ENCODE results near the gene DDR2.
"Not testable (repeated sequence)": the region's sequence is repeated elsewhere in the genome, so short reads cannot be mapped to it uniquely, and the experiment has no call there.

DDR2 gene

DNA sequence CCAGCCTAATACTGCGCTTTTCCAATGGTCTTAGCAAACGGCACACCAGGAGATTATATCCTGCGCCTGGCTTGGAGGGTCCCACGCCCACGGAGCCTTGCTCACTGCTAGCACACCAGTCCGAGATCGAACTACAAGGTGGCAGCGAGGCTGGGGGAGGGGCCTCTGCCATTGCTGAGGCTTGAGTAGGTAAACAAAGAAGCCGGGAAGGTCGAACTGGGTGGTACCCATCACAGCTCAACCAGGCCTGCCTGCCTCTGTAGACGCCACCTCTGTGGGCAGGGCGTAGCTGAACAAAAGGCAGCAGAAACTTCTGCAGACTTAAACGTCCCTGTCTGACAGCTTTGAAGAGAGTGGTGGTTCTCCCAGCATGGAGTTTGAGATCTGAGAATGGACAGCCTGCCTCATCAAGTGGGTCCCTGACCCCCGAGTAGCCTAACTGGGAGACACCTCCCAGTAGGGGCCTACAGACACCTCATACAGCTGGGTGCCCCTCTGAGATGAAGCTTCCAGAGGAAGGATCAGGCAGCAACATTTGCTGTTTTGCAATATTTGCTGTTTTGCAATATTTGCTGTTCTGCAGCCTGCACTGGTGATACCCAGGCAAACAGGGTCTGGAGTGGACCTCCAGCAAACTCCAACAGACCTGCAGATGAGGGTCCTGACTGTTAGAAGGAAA is 114.1 kb downstream of the DDR2 start:
- H3K27ac Mint-ChIP-seq; H3K27me3 Mint-ChIP-seq; H3K4me1 Mint-ChIP-seq (ENCODE audit: low read depth); H3K36me3 Mint-ChIP-seq (ENCODE audit: low read depth); H3K4me3 Mint-ChIP-seq; intact Hi-C loops (cut with micrococcal nuclease): not testable (repeated sequence)
- peaks cover 12% of the 10 kb centered on the region for H3K9me3 Mint-ChIP-seq

DNA sequence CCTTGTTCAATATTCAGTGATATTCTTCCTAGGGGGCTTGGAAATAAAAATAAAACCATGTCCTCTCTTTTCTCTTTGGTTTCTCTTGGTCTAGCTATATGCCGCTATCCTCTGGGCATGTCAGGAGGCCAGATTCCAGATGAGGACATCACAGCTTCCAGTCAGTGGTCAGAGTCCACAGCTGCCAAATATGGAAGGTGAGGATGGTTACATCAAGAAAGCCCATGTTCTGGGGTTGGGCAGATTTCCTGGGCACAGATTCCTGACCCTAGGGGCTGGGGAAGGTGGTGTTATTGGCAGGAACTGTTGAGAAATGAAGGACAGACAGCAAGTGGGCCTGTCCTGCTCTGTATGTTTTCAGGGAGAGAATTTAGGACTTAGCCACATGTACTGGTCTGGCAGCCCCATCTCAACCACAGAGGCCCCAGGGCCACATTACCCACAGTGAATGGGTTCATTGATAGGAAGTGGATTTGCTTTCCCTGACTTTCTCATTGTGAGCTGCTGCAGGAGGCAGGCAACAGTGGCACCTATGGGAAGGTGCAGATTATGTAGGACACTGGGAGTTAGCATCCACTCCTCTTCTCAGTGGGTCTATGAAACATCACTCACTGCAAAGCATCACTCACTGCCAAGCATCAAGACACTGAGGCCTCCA is 120.9 kb downstream of the DDR2 start:
- H3K9me3 Mint-ChIP-seq: no peaks in the 10 kb centered on the region
- intact Hi-C loops (cut with micrococcal nuclease): no loop called here

DNA sequence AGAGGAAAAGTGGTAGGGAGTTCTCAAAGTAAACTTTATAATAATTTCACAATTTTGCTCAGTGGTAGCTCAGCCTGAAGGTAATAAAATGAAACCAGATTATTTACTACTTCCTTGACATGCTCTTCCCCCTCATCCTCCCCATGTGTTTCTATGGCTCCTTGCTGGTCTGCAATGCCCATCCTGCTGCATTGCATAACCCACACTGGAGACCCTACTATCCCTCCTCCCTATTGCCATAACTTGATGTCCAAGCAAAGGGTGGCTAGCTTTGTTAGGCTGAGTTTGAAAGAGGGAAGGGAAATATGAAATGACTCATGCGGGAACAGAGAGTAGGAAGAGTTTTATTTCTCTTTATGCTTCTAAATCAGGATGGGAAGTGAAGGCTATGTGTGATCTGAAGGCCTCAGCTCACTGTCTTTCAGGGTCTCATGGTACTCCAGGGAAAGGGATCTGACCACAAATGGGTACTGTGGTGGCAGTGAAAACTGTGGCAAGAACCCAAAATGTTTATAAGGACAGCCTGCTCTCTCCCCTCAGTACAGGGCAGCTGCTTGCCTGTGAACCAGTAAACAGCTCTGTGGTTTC is 121.8 kb downstream of the DDR2 start:
- H3K9me3 Mint-ChIP-seq: no peaks in the 10 kb centered on the region
- no peak overlapping the region for H3K27ac Mint-ChIP-seq
- H3K4me3 Mint-ChIP-seq: no peak overlapping the region
- intact Hi-C loops (cut with micrococcal nuclease): no loop called here
- no peaks in the 10 kb centered on the region for H3K36me3 Mint-ChIP-seq (ENCODE audit: low read depth)
- no peaks in the 10 kb centered on the region for H3K27me3 Mint-ChIP-seq
- H3K4me1 Mint-ChIP-seq (ENCODE audit: low read depth): no peaks in the 10 kb centered on the region

More for the DNA sequence above, 120.9 kb downstream of the DDR2 start:
- Mint-ChIP-seq H3K27me3 (no peaks in the 10 kb centered on the region), H3K27ac (no peak overlapping the region), H3K4me1 (ENCODE audit: low read depth) (no peaks in the 10 kb centered on the region), H3K36me3 (ENCODE audit: low read depth) (no peaks in the 10 kb centered on the region), H3K4me3 (no peak overlapping the region)

DNA sequence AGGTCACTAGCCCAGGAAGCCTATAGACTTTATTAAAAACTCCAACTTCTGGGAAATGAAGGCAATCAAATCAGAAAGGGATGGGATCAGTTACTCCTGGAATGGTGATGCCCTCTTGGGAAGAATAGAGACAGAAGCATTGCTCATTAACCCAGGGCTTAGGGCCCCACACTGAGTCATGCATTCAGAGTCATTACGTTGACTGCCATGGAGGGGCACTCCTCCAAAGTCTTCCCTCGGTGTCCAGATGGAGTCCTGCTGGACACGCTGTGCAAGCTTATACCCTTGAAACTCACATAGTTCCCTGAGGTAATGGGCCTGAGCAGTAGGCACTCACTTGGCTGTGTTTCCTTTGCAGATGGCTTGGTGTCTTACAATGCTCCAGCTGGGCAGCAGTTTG is 123.0 kb downstream of the DDR2 start:
- H3K4me3 Mint-ChIP-seq: no peak overlapping the region
- intact Hi-C loops (cut with micrococcal nuclease): no loop called here
- H3K9me3 Mint-ChIP-seq: no peaks in the 10 kb centered on the region
- H3K27ac Mint-ChIP-seq: no peak overlapping the region
- no peaks in the 10 kb centered on the region for H3K36me3 Mint-ChIP-seq (ENCODE audit: low read depth)
- H3K4me1 Mint-ChIP-seq (ENCODE audit: low read depth): no peaks in the 10 kb centered on the region
- H3K27me3 Mint-ChIP-seq: no peaks in the 10 kb centered on the region

DNA sequence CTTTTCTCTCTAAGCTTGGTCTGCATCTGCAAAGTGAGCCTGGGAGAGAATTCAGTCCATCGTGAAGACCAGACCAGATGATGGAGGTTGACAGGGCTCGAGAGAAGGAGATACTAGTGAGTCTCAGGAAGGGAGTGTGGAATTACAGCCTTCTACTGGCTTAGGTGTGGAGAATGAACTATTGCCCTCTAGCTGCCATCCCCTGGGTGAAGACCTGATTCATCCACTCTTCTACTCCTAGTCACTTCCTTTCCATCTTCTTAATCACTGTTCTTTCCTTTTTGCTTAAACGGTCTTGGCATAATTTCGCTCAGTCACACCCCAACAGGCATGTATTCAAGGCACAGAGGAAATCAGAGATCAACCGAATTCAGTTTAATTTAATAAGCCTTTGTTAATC is 124.3 kb downstream of the DDR2 start:
- intact Hi-C loops (cut with micrococcal nuclease): no loop called here
- no peaks in the 10 kb centered on the region for H3K27me3 Mint-ChIP-seq

DNA sequence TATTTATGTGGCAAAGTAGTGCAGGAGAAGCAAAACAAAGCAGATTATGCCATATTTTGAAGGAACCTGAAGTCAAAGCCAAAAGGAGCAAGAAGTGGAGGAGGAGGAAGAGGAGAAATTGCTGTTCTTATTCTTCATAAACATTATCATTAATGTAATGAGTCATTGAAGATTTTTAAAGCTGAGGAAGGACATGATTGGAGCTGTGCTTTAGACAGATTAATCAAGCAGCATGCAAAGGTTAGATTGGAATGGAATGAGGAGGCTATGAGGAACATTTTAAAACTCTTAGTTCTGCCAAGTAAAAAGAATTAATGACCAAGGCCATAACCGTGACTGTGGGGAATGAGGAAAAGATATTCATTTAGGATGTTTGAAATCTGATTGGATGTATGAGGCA is 125.2 kb downstream of the DDR2 start:
- Mint-ChIP-seq H3K27me3 (no peaks in the 10 kb centered on the region), H3K4me1 (ENCODE audit: low read depth) (no peaks in the 10 kb centered on the region), H3K9me3 (no peaks in the 10 kb centered on the region), H3K4me3 (no peak overlapping the region), H3K36me3 (ENCODE audit: low read depth) (no peaks in the 10 kb centered on the region), H3K27ac (no peak overlapping the region)
- intact Hi-C loops (cut with micrococcal nuclease): no loop called here

More for the DNA sequence above, 124.3 kb downstream of the DDR2 start:
- no peaks in the 10 kb centered on the region for H3K9me3 Mint-ChIP-seq
- no peak overlapping the region for H3K27ac Mint-ChIP-seq
- no peaks in the 10 kb centered on the region for H3K4me1 Mint-ChIP-seq (ENCODE audit: low read depth)
- H3K4me3 Mint-ChIP-seq: no peak overlapping the region
- H3K36me3 Mint-ChIP-seq (ENCODE audit: low read depth): no peaks in the 10 kb centered on the region

DNA sequence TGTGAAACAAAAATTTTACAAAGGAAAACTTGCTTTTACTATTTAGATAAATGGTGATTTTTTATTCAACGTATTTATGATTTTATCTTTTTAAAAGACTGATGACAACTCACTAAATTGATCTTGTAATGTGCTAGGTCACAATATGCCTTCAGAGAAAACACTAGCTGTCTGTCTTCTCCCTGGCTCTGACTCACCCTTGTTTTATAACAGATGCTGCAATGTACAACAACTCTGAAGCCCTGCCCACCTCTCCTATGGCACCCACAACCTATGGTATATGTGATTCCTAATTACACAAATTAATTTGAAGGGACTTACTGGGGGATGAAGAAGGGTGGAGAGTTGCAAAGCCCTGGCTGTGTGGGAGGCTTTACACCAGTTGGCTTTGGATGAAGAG is 133.5 kb downstream of the DDR2 start:
- Mint-ChIP-seq H3K9me3 (no peaks in the 10 kb centered on the region), H3K36me3 (ENCODE audit: low read depth) (no peaks in the 10 kb centered on the region), H3K27me3 (peaks cover 3% of the 10 kb centered on the region), H3K4me3 (no peak overlapping the region), H3K4me1 (ENCODE audit: low read depth) (no peaks in the 10 kb centered on the region), H3K27ac (no peak overlapping the region)
- intact Hi-C loops (cut with micrococcal nuclease): no loop called here

DNA sequence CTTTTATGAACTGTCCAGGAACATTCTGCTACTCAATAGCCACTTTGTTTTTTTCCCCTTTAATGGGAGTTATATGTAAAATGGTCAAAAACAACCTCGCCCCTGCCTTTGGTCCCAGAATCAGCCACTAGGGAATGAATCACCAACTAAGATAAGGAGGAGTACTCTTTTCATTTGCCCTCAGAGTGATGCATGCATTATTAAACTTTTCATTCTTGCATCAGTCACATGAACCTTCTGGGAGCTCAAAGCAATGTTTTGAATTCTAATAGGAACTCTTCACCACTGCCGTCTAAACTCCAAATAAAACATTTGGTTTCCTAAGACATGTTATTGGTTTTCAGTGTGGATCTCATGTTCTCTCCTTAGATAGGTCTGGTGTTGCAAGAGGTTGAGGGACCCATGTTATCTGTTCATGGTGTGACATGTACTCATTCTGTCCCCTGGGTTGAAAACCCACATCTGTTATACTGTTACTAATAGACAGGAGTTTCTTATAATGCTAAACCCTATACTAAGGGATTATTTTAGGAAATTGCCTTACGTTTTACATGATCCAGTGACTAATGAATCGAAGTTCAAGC is 140.4 kb downstream of the DDR2 start:
- H3K27ac Mint-ChIP-seq: no peak overlapping the region
- no peak overlapping the region for H3K4me3 Mint-ChIP-seq
- H3K4me1 Mint-ChIP-seq (ENCODE audit: low read depth): no peaks in the 10 kb centered on the region
- no peaks in the 10 kb centered on the region for H3K36me3 Mint-ChIP-seq (ENCODE audit: low read depth)
- peaks cover 12% of the 10 kb centered on the region for H3K27me3 Mint-ChIP-seq
- no peaks in the 10 kb centered on the region for H3K9me3 Mint-ChIP-seq
- intact Hi-C loops (cut with micrococcal nuclease): no loop called here

DNA sequence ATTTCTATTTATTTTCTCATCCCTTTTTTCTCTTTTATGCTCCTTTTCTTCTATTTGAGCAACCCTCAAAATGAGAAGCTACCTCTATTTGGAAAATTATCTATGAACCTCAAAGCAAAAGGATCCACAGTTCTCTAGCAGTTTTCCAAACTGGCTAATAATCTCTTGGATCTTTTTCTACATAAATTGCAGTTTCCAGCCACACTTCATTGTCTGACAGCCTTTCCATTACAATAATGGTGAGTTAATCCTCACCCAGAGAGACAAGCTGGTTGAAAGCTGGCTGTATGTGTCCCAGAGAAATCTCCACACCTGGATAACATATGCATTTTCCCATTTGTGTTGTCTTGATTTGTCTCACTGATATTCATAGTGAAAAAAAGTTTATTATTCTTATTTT is 141.7 kb downstream of the DDR2 start:
- Mint-ChIP-seq H3K36me3 (ENCODE audit: low read depth) (no peaks in the 10 kb centered on the region), H3K9me3 (no peaks in the 10 kb centered on the region), H3K27ac (no peak overlapping the region), H3K27me3 (peaks cover 11% of the 10 kb centered on the region), H3K4me3 (no peak overlapping the region), H3K4me1 (ENCODE audit: low read depth) (no peaks in the 10 kb centered on the region)
- intact Hi-C loops (cut with micrococcal nuclease): no loop called here

DNA sequence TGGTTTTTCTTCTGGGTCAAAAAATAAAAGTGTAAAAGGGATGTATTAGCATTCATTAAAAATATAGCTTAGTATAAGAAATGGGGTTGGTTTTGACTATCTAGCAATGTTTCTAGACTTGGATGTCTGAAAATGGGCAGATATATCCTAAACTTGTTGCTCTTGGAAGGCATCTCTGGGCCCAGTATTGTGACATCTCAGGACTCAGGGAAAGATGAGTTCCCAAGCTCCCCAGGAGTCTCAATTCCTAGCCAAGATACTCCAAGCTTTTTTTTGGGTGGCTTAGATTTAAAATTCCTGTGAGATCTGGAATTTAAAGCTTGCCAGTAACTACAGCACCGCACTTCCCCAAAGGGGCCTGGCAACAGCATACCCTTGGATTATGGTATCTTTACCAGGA is 146.8 kb downstream of the DDR2 start:
- Mint-ChIP-seq H3K4me3 (no peak overlapping the region), H3K36me3 (ENCODE audit: low read depth) (no peaks in the 10 kb centered on the region), H3K27me3 (peaks cover 13% of the 10 kb centered on the region), H3K9me3 (no peaks in the 10 kb centered on the region), H3K27ac (no peak overlapping the region), H3K4me1 (ENCODE audit: low read depth) (no peaks in the 10 kb centered on the region)
- intact Hi-C loops (cut with micrococcal nuclease): no loop called here

DNA sequence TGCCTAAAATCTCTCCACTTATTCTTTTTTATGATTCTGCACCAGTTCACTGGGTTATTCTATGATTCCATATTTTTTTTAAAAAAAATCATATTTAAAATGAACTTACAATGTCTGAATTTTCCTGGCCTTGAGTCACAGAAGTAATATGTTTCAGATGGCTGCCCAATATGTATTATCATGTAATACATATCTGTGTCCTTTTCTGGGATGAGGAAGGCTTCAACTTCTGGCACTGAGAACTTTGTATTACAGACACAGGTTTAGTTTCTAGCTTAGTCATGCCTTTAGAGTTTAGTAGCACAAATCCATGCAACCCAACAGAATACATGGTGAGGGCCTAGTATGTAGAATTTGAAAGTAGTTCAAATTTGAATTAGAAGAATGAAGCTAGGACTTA is 150.4 kb downstream of the DDR2 start:
- intact Hi-C loops (cut with micrococcal nuclease): no loop called here
- no peak overlapping the region for H3K27ac Mint-ChIP-seq
- H3K4me3 Mint-ChIP-seq: no peak overlapping the region

DNA sequence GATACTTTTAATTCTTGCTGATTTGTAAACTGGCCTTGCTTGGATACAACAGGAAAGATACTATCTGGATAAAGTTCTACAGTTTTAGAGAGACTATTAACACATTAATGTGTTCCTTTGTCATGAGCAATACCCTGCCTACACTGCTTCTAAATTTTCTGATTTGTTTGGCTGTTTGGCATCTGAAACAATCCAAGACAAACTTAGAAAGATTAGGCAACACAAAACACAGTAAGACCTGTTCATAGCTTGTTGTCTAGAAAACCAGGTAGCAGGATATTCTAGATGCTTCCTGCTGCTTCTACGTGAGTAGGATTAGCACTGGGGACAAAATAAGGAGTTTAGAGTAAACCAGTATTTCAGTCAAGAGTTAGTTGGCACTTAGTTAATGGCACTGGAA is 152.7 kb downstream of the DDR2 start:
- H3K9me3 Mint-ChIP-seq; H3K27ac Mint-ChIP-seq; H3K4me3 Mint-ChIP-seq; intact Hi-C loops (cut with micrococcal nuclease); H3K27me3 Mint-ChIP-seq; H3K4me1 Mint-ChIP-seq (ENCODE audit: low read depth); H3K36me3 Mint-ChIP-seq (ENCODE audit: low read depth): not testable (repeated sequence)

More for the DNA sequence above, 150.4 kb downstream of the DDR2 start:
- Mint-ChIP-seq H3K9me3 (no peaks in the 10 kb centered on the region), H3K27me3 (peaks cover 12% of the 10 kb centered on the region), H3K4me1 (ENCODE audit: low read depth) (no peaks in the 10 kb centered on the region), H3K36me3 (ENCODE audit: low read depth) (no peaks in the 10 kb centered on the region)

DNA sequence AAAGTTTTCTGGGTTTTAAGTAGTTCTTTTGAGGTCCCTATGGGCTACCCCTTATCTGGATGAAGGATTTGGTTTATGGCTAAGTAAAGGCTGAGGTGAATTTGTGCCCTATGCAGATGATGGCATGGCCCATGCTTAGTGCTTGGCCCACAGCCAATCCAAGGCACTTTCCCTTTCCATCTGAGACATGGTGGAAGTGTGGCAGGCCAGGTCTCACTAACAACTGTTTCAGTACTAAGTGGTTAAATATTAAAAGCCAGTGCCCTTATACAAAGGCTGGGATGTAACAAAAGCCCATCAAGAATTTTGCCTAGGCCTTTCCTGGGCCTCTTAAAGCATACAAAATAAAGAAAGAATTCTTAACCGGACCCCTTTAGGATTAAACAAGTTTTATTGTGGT is 156.5 kb downstream of the DDR2 start:
- H3K27ac Mint-ChIP-seq; H3K9me3 Mint-ChIP-seq; H3K4me3 Mint-ChIP-seq; H3K27me3 Mint-ChIP-seq; H3K4me1 Mint-ChIP-seq (ENCODE audit: low read depth); intact Hi-C loops (cut with micrococcal nuclease): not testable (repeated sequence)
- peaks cover 12% of the 10 kb centered on the region for H3K36me3 Mint-ChIP-seq (ENCODE audit: low read depth)

DNA sequence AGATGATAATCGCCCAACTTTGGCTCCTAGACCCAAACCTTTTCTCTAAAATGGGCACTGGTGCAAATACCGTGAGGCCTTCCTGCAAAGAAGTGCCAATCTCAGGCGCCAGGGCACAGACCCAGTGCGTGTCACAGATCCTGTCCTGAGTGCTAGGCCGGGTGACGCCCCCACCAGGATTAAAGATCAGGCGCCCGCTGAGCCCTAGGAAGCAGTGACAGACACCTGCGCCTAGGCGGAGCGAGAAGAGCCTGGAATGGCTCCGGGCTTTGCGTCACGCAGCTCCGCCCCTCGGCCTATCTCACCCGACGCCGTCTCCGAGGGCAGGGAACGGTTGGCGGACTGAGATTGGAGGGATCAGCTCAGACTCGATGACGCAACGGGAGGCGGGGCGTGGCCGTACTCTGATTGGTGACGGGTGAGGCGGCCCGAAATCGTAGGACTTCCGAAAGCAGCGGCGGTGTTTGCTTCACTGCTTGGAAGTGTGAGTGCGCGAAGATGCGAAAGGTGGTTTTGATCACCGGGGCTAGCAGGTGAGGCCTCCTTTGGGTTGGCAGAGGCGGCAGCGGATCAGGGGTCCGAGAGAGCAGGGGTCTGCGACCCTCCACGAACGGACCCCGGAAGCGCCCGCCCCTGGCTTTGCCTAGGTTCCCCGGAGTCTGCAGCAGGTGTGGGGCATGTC is 158.2 kb downstream of the DDR2 start, which contains the start of gene HSD17B7:
Gene HSD17B7, plus strand, starts transcription at position 400 of the 682 bp plus-strand sequence. Its CDS starts 99 bp downstream, at position 499.
- intact Hi-C loops (cut with micrococcal nuclease); H3K9me3 Mint-ChIP-seq; H3K4me1 Mint-ChIP-seq (ENCODE audit: low read depth); H3K27me3 Mint-ChIP-seq: not testable (repeated sequence)
- Mint-ChIP-seq H3K4me3 (peak within 1 kb of the TSS; percentile 86), H3K36me3 (ENCODE audit: low read depth) (peaks cover 12% of the 10 kb centered on the region), H3K27ac (peak within 1 kb of the TSS; percentile 92)

All from dendritic cell treated with granulocyte-macrophage colony-stimulating factor and Interleukin-4, amounts not matched to agents 40 ng/mL and 50 ng/mL, for 4 days (primary cell).